Osteoblast (primary cell): ENCODE measurements around the gene GRIN3B. TPM values are rescaled to one million over a fixed set of nuclear protein-coding genes. Genes with fewer than 3 reads are reported as not detected.

Experiments
- DNase-seq: peaks from one replicate; pipeline ENCODE4 v3.0.0; 2011; ENCODE audit warnings: low spot score, mixed read lengths; ENCODE audit not compliant: insufficient read length; ENCODE audit errors: missing footprints
- H2AFZ ChIP-seq: 2 replicates; pipeline ENCODE4 v1.6.0; 2011; ENCODE audit warnings: mild to moderate bottlenecking, low read length
- H3K27ac ChIP-seq: 2 replicates; pipeline ENCODE4 v1.5.1; 2011; ENCODE audit warnings: mild to moderate bottlenecking, low read depth, low read length, moderate library complexity
- H3K27me3 ChIP-seq: 2 replicates; pipeline ENCODE4 v1.6.0; 2012; ENCODE audit warnings: mild to moderate bottlenecking, control low read depth, inconsistent platforms, low read length, moderate library complexity; ENCODE audit not compliant: insufficient read depth
- H3K36me3 ChIP-seq: 2 replicates; pipeline ENCODE4 v1.5.1; 2011; ENCODE audit warnings: mild to moderate bottlenecking, low read length, control low read depth, moderate library complexity; ENCODE audit not compliant: insufficient read depth
- H3K4me1 ChIP-seq: 2 replicates; pipeline ENCODE4 v1.5.1; 2011; ENCODE audit warnings: mild to moderate bottlenecking, low read length, control low read depth, moderate library complexity; ENCODE audit not compliant: insufficient read depth
- H3K4me2 ChIP-seq: 2 replicates; pipeline ENCODE4 v1.6.0; 2011; ENCODE audit warnings: mild to moderate bottlenecking, low read length; ENCODE audit not compliant: insufficient read depth
- H3K4me3 ChIP-seq: fragments of 200-600 bp; sonication (generic); 3 replicates; pipeline ENCODE4 v1.5.1; 2012; ENCODE audit warnings: mild to moderate bottlenecking, low read length, inconsistent platforms; ENCODE audit not compliant: insufficient read depth
- H3K79me2 ChIP-seq: 2 replicates; pipeline ENCODE4 v1.6.0; 2012; ENCODE audit warnings: mild to moderate bottlenecking, low read length, control low read depth, inconsistent platforms; ENCODE audit not compliant: insufficient read depth
- H3K9me3 ChIP-seq: 2 replicates; pipeline ENCODE4 v1.5.1; 2011; ENCODE audit warnings: low read depth, low read length, control low read depth
- H4K20me1 ChIP-seq: 2 replicates; pipeline ENCODE4 v1.6.0; 2012; ENCODE audit warnings: mild to moderate bottlenecking, low read length, control low read depth; ENCODE audit not compliant: insufficient read depth
- total RNA-seq: library from RNA; depleted of rRNA; stranded (reverse); fragments of >200 nt; gene quantifications from 2 replicates; pipeline ENCODE4 v1.2.3, GENCODE V29; 2012
- TF ChIP-seq, protein P1 (sequence below): IDR thresholded peaks from 2 replicates; pipeline ENCODE4 v1.5.1; 2011; ENCODE audit warnings: mild to moderate bottlenecking, low read depth, low read length, moderate library complexity; ENCODE audit errors: extremely low read depth

The GRIN3B gene
- total RNA-seq, 1 donor = not detected

DNA sequence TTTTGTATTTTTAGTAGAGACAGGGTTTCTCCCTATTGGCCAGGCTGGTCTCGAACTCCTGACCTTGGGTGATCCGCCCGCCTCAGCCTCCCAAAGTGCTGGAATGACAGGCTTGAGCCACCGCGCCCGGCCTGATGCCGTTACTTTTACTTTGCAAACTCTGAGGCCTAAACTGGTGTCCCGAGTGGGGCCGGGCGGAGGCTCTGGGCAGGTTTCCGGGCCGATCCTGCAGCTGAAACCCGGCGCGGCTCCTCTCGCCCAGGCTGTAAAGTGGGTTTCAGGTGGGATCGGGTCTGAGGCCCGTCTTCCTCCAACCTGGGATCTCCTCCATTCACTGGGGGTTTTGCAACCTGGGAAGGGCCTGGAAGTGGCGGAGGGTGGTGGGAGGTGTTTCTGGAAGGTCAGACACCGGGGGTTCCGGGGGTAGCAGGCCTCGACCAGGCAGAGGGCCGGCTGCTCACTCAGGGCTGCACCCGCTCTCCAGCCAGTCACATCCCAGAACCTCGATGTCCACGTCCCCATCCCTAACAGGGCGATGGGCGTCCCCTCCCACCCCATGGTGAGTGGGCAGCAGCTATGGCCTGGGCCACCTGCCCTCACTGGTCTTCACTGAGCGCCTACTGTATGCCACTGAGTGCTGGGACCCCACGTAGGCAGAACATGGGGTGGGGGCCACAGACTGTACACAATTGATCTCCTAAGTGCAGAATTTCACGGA, 37.4 kb upstream of the GRIN3B start:
- Histone ChIP-seq H3K79me2 (no peaks in the 10 kb centered on the region), H3K4me2 (no peak overlapping the region), H2AFZ (no peak overlapping the region), H3K27ac (no peak overlapping the region), H3K9me3 (no peaks in the 10 kb centered on the region), H3K36me3 (peaks cover 22% of the 10 kb centered on the region), H4K20me1 (peaks cover 3% of the 10 kb centered on the region), H3K4me3 (no peak overlapping the region), H3K27me3 (no peaks in the 10 kb centered on the region), H3K4me1 (no peaks in the 10 kb centered on the region)
- DNase-seq = no peak
- TF ChIP-seq, protein P1, sequence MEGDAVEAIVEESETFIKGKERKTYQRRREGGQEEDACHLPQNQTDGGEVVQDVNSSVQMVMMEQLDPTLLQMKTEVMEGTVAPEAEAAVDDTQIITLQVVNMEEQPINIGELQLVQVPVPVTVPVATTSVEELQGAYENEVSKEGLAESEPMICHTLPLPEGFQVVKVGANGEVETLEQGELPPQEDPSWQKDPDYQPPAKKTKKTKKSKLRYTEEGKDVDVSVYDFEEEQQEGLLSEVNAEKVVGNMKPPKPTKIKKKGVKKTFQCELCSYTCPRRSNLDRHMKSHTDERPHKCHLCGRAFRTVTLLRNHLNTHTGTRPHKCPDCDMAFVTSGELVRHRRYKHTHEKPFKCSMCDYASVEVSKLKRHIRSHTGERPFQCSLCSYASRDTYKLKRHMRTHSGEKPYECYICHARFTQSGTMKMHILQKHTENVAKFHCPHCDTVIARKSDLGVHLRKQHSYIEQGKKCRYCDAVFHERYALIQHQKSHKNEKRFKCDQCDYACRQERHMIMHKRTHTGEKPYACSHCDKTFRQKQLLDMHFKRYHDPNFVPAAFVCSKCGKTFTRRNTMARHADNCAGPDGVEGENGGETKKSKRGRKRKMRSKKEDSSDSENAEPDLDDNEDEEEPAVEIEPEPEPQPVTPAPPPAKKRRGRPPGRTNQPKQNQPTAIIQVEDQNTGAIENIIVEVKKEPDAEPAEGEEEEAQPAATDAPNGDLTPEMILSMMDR = no peak

DNA sequence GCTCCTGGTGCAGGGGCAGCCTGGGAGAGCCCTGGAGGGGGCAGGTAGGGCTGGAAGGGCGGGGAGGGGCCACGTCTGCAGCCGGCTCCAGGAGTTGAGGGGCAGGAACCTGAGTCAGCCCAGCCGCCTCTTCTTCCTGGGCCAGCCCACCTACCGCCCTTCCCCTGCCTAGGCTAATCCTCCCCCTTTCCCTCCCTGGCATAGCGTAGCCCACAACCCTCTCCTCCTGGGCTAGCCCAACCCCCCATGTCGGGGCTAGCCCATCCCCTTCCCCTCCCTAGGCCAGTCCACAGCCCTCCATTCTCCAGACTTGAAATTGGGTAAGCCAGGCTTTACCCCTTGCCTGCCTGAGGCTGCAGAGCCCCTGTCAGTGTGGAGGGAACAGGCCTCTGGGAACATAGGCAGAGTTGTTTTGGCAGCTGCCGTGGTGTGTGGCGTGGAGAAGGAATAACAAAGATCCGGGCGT, 36.7 kb upstream of the GRIN3B start:
- Histone ChIP-seq H3K36me3 (peaks cover 25% of the 10 kb centered on the region), H4K20me1 (peaks cover 3% of the 10 kb centered on the region), H3K79me2 (no peaks in the 10 kb centered on the region), H3K27ac (no peak overlapping the region), H2AFZ (no peak overlapping the region), H3K9me3 (no peaks in the 10 kb centered on the region), H3K4me3 (no peak overlapping the region), H3K27me3 (no peaks in the 10 kb centered on the region), H3K4me2 (no peak overlapping the region), H3K4me1 (no peaks in the 10 kb centered on the region)
- DNase-seq = no peak
- TF ChIP-seq, protein P1 = no peak

DNA sequence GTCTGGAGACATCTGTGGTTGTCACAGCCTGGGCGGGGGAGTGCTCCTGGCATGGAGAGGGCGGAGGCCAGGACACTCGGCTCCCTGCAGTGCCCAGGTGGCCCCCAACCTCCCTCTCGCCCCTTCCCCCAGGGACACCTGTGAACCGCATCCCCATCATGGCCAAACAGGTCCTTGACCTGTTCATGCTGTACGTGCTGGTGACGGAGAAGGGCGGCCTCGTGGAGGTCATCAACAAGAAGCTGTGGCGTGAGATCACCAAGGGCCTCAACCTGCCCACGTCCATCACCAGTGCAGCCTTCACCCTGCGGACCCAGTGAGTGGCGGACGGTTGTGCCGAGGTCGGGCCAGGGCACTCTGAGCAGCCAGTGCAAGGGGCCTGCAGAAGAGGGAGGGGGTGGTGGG, 36.1 kb upstream of the GRIN3B start:
- TF ChIP-seq, protein P1 = no peak
- H2AFZ ChIP-seq = no peak overlapping the region
- DNase-seq = no peak
- H3K4me1 ChIP-seq = no peaks in the 10 kb centered on the region
- no peak overlapping the region for H3K4me2 ChIP-seq
- peaks cover 31% of the 10 kb centered on the region for H3K36me3 ChIP-seq
- no peak overlapping the region for H3K4me3 ChIP-seq
- no peaks in the 10 kb centered on the region for H3K27me3 ChIP-seq
- no peaks in the 10 kb centered on the region for H3K9me3 ChIP-seq
- peaks cover 3% of the 10 kb centered on the region for H4K20me1 ChIP-seq
- no peaks in the 10 kb centered on the region for H3K79me2 ChIP-seq
- H3K27ac ChIP-seq = no peak overlapping the region

DNA sequence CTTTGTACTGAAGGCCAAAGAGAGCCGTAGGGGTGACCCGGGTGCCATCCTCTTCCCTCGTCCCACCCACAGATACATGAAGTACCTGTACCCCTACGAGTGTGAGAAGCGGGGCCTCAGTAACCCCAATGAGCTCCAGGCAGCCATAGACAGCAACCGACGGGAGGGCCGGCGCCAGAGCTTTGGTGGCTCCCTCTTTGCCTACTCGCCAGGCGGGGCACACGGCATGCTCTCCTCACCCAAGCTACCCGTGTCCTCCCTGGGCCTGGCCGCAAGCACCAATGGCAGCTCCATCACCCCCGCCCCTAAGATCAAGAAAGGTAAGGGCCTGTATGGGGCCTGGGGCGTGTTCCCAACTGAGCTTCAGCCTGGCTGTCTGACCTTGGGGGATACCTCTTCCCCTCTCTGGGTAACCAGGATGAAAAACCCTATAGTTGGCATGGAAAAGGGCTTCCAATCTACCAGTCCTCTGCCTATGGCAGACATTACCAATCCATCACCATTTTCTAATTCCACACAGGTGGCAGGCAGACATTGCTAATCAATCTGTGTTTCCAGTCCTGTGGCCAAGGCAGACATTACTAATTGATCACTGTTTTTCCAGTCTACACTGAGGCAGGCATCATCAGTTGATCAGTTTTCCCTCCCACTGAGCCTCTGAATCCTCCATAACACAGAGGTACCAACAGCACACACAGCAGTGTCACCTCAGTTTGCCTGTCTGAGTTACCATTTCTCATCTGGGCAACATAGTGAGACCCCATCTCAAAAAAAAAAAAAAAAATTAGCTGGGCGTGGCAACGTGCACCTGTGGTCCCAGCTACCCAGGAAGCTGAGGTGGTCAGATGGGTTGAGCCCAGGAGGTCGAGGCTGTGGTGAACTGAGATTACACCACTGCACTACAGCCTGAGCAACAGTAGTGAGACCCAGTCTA, 35.2 kb upstream of the GRIN3B start:
- Histone ChIP-seq H2AFZ (no peak overlapping the region), H3K79me2 (no peaks in the 10 kb centered on the region), H3K27ac (no peak overlapping the region), H3K4me1 (no peaks in the 10 kb centered on the region), H3K36me3 (peaks cover 38% of the 10 kb centered on the region), H3K27me3 (no peaks in the 10 kb centered on the region), H3K9me3 (no peaks in the 10 kb centered on the region), H3K4me3 (no peak overlapping the region), H3K4me2 (no peak overlapping the region), H4K20me1 (peaks cover 3% of the 10 kb centered on the region)
- no peak for DNase-seq
- TF ChIP-seq, protein P1 = no peak
